Measurements from ENCODE around the gene ADPRH. TPM values are rescaled to one million over a fixed set of nuclear protein-coding genes. Genes with fewer than 3 reads are reported as not detected.

Gene ADPRH
- total RNA-seq, 4 donors from 2014 or later = 1.8 to 2.4 (median 2.3) TPM

DNA sequence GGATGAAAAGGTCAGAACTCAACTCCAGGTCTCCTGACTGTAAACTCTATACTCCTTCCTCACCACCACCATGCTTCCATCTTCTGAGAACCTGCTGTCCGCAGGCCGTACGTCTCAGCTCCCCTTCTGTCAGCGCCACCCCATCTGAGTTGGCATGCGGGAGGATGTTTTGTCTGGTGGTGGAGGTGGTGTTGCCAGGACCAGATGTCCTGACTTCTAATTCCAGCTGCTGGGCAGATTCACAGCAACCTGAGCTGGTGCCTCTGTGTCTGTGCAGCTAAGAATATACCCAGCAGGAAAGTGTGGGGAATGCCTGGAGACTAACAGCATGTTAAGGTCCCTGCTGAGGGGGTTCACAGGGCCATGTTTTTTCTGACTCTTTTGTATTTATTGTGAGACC, 41.6 kb downstream of the ADPRH start:
- Histone ChIP-seq H3K36me3 (no peaks in the 10 kb centered on the region), H3K9me3 (no peaks in the 10 kb centered on the region), H3K27ac (no peak overlapping the region), H3K27me3 (no peaks in the 10 kb centered on the region), H3K4me1 (no peaks in the 10 kb centered on the region), H3K4me3 (no peak overlapping the region)
- 87 to 95% methylated on average over 4 to 5 of the region's 5 CpGs for WGBS, 2 donors (ENCODE audit: low coverage in 1 of 2)
- in situ Hi-C loops (cut with MboI; ENCODE audit: low pct_ligation_motif_present in 1 of 4, low pct_unique_long_range_greater_than_20kb in 1 of 4, low sequenced_read_pairs in 3 of 4) = no loop called here
- TF ChIP-seq, protein P1, sequence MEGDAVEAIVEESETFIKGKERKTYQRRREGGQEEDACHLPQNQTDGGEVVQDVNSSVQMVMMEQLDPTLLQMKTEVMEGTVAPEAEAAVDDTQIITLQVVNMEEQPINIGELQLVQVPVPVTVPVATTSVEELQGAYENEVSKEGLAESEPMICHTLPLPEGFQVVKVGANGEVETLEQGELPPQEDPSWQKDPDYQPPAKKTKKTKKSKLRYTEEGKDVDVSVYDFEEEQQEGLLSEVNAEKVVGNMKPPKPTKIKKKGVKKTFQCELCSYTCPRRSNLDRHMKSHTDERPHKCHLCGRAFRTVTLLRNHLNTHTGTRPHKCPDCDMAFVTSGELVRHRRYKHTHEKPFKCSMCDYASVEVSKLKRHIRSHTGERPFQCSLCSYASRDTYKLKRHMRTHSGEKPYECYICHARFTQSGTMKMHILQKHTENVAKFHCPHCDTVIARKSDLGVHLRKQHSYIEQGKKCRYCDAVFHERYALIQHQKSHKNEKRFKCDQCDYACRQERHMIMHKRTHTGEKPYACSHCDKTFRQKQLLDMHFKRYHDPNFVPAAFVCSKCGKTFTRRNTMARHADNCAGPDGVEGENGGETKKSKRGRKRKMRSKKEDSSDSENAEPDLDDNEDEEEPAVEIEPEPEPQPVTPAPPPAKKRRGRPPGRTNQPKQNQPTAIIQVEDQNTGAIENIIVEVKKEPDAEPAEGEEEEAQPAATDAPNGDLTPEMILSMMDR (IDR thresholded peaks at IDR 0.05) = no peak
- no peak for TF ChIP-seq POLR2AphosphoS5 (IDR thresholded peaks at IDR 0.05)
- TF ChIP-seq EP300 (IDR thresholded peaks at IDR 0.05; ENCODE audit: low read depth) = no peak
- TF ChIP-seq POLR2A (IDR thresholded peaks at IDR 0.05) = no peak
- DNase-seq = no peak
- intact Hi-C loops (cut with DNase I; ENCODE audit: low total_unique reads) = no loop called here

DNA sequence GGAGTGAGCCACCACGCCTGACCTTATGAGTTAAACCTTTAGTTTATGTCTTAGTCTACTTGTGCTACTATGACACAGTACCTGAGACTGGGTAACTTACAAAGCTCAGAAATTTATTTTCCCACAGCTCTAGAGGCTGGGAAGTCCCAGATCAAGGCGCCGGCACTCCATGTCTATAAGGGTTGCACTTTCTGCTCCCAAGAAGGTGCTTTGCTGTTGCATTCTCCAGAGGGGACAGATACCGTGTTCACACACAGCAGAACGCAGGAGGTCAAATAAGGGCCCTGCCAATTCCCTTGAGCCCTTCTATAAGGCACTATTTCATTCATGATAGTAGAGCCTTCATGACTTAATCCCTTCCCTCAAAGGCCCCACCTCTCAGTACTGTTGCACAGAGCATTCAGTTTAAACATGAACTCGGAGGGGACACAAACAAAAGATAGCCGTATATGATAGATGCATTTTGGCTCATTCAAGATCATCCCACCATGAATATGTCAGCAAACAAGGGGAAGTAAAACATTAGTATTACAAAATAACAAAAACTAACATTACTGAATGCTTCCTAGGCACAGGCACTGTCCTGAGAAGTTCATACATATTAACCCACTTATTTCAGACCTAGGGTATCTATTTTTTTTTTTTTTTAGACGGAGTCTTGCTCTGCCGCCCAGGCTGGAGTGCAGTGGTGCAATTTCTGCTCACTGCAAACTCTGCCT, 44.9 kb downstream of the ADPRH start:
- in situ Hi-C loops (cut with MboI; ENCODE audit: low pct_ligation_motif_present in 1 of 4, low pct_unique_long_range_greater_than_20kb in 1 of 4, low sequenced_read_pairs in 3 of 4) (no loop called here), intact Hi-C loops (cut with DNase I; ENCODE audit: low total_unique reads) (no loop called here)
- Histone ChIP-seq H3K36me3 (no peaks in the 10 kb centered on the region), H3K4me3 (no peak overlapping the region), H3K27me3 (no peaks in the 10 kb centered on the region), H3K27ac (no peak overlapping the region), H3K9me3 (no peaks in the 10 kb centered on the region), H3K4me1 (peaks cover 0 to 4% (median 0%) of the 10 kb centered on the region in 4 donors)
- TF ChIP-seq POLR2A (IDR thresholded peaks at IDR 0.05) = no peak
- TF ChIP-seq POLR2AphosphoS5 (IDR thresholded peaks at IDR 0.05) = no peak
- 86 to 88% methylated on average over 5 to 9 of the region's 9 CpGs for WGBS, 2 donors (ENCODE audit: low coverage in 1 of 2)
- no peak for DNase-seq

DNA sequence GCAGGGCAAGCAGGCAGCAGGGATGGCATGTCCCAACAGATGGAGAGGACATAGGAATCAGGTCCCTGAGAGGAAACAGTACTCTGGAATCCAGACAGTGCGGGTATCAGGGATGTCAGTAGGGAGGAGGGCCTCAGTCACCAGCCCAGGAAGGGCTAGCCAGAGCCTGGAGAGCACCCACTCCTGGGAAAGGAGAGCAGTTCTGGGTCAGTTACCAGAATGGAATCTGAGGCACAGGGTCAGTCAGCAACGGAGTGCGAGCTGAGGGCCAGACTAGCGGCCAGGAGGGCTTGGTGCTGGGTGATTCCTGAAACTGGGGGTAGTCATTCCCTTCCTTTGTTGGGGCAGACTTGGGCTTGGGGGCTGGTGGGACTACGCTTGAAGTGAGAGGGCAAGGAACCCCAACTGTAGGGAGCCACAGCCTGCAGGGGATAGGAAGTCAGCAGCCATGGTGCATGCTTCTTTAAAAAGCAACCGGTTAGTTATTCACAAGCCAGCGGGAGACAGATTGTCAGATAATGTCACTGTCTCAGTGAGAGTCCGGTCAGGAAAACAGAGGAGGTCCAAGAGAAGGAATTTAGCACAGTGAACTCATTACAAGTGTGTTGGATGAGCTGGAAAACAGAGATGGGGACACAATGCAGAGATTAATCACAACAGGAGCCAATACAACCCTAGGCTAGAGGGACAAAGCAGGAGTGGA, 46.3 kb downstream of the ADPRH start:
- in situ Hi-C loops (cut with MboI; ENCODE audit: low pct_ligation_motif_present in 1 of 4, low pct_unique_long_range_greater_than_20kb in 1 of 4, low sequenced_read_pairs in 3 of 4) = no loop called here
- Histone ChIP-seq H3K4me3 (no peak overlapping the region), H3K9me3 (no peaks in the 10 kb centered on the region), H3K4me1 (peaks cover 0 to 8% (median 4%) of the 10 kb centered on the region in 4 donors), H3K27me3 (no peaks in the 10 kb centered on the region), H3K36me3 (no peaks in the 10 kb centered on the region), H3K27ac (no peak overlapping the region)
- intact Hi-C loops (cut with DNase I; ENCODE audit: low total_unique reads) = no loop called here
- no peak for DNase-seq
- 84 to 89% methylated on average over 3 to 8 of the region's 8 CpGs for WGBS, 2 donors (ENCODE audit: low coverage in 1 of 2)
- TF ChIP-seq EP300 (IDR thresholded peaks at IDR 0.05; ENCODE audit: low read depth) (no peak), POLR2AphosphoS5 (IDR thresholded peaks at IDR 0.05) (no peak), POLR2A (IDR thresholded peaks at IDR 0.05) (no peak)
- TF ChIP-seq, protein P1 (IDR thresholded peaks at IDR 0.05) = no peak

DNA sequence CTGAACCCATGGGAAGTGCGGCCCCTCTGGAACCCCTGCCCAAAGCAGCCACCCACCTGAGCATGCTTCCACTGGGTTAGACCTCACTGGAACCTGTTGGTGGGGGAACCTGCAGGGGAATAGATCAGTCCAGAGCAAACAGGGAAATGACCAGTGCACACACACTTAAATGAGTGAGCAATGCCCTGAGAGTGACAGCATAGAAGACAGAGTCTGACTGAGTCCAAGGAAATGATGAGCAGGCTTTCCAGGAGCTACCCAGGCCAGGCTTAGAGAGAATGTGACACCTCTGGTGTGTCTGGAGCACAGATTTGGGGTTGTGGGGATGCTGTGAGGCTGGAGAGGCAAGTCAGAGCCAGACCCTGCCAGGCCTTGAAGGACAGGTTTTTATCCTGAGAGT, 46.9 kb downstream of the ADPRH start:
- intact Hi-C loops (cut with DNase I; ENCODE audit: low total_unique reads) = no loop called here
- 95% methylated on average over 1 of the region's 1 CpG; no CpG with 5 or more reads in 1 of the 2 donors for WGBS, 2 donors (ENCODE audit: low coverage in 1 of 2)

More for the DNA sequence above, 46.9 kb downstream of the ADPRH start:
- TF ChIP-seq, protein P1 (IDR thresholded peaks at IDR 0.05) = no peak
- TF ChIP-seq POLR2AphosphoS5 (IDR thresholded peaks at IDR 0.05) (no peak), EP300 (IDR thresholded peaks at IDR 0.05; ENCODE audit: low read depth) (no peak)
- in situ Hi-C loops (cut with MboI; ENCODE audit: low pct_ligation_motif_present in 1 of 4, low pct_unique_long_range_greater_than_20kb in 1 of 4, low sequenced_read_pairs in 3 of 4) = no loop called here
- Histone ChIP-seq H3K9me3 (no peaks in the 10 kb centered on the region), H3K4me1 (peaks cover 0 to 9% (median 4%) of the 10 kb centered on the region in 4 donors), H3K27ac (no peak overlapping the region), H3K4me3 (no peak overlapping the region), H3K27me3 (no peaks in the 10 kb centered on the region), H3K36me3 (no peaks in the 10 kb centered on the region)
- DNase-seq = no peak
